Astrocyte of the spinal cord (primary cell): Measurements from ENCODE around the gene RNF114.

Experiments used
- DNase-seq: peaks from one replicate; pipeline ENCODE4 v3.0.0; 2011; ENCODE audit warnings: low read depth, low spot score
- H3K4me3 ChIP-seq: 2 replicates; pipeline ENCODE4 v1.5.1; 2011; ENCODE audit warnings: low read depth, mild to moderate bottlenecking, low read length, moderate library complexity
- CTCF ChIP-seq: IDR thresholded peaks from 2 replicates; pipeline ENCODE4 v1.5.1; 2012; ENCODE audit warnings: low read depth, mild to moderate bottlenecking, low read length, inconsistent platforms
- in situ Hi-C: cut with HindIII; loops from 2 replicates; pipeline ENCODE4 v1.10.0; 2017; ENCODE audit warnings: low sequenced_read_pairs

The RNF114 gene

GRCh38 chr20:49982346-49983122 is 46.3 kb downstream of the RNF114 start, which contains the start of gene SNAI1:
Gene SNAI1 (plus strand): TSS chr20:49982980. CDS start chr20:49983060, 80 bp downstream.
- in situ Hi-C loops = no loop called here

GRCh38 chr20:49983123-49983847 is 47.1 kb downstream of the RNF114 start:
- DNase-seq = no peak
- in situ Hi-C loops = no loop called here
- TF ChIP-seq CTCF = no peak
- peak overlapping the region; percentile 97 for H3K4me3 ChIP-seq

More at GRCh38 chr20:49982346-49983122, 46.3 kb downstream of the RNF114 start, which contains the start of gene SNAI1:
- peak within 1 kb of the TSS; percentile 97 for H3K4me3 ChIP-seq
- peak; percentile 48 for TF ChIP-seq CTCF
- peak; percentile 77 for DNase-seq

GRCh38 chr20:49983848-49984408 is 47.7 kb downstream of the RNF114 start:
- in situ Hi-C loops = no loop called here
- no peak for TF ChIP-seq CTCF
- peak overlapping the region; percentile 97 for H3K4me3 ChIP-seq
- DNase-seq = peak; percentile 39

- H3K4me3 ChIP-seq = peak overlapping the region; percentile 97
- in situ Hi-C loops = no loop called here
- TF ChIP-seq CTCF = no peak
Measured at GRCh38 chr20:49984426-49985153, 48.4 kb downstream of the RNF114 start.

DNA sequence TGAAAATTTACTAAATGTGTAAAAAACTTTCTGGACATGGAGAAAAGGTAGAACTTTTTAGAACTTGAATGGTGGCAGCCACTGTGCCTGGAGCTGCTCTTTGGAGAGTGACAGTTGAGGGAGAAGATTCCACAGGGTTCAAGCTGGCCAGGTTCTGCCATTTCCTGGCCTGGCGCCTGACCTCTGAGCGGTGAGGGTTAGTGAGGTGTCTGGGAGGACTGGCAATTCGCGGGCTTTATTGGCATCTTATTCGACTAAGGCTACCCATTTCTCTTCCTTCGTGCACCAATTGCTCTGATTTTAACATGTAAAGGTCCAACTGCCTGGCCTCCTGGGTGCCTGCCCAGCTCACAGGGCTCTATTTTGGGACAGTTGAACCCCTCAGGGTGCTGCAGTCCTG is 49.0 kb downstream of the RNF114 start:
- in situ Hi-C loops = no loop called here
- no peak for TF ChIP-seq CTCF
- DNase-seq = no peak
- peak overlapping the region; percentile 97 for H3K4me3 ChIP-seq

More at GRCh38 chr20:49984426-49985153, 48.4 kb downstream of the RNF114 start:
- DNase-seq = no peak

DNA sequence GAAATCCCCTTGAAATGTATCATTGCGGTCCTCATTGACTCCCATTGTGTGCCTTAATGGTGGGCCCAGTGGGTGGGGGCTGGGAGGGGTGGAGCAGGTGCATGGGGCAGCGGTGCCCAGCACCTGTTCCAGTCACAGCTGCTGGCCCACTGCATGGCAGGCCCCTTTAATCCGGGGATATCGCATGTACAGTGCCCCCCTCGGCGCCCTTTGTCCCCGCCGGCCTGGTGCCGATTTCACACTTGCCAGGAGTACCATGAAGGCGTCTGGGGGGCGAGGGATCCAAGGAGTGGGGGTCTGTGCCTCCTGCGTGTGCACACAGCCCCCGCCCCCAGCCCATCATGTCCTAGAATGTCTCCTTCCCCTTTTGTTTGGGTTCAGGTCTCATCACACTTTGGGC is 49.4 kb downstream of the RNF114 start:
- no peak for TF ChIP-seq CTCF
- no peak for DNase-seq
- H3K4me3 ChIP-seq = peak overlapping the region; percentile 97
- in situ Hi-C loops = no loop called here
